IMR-90 (cell line): ENCODE measurements around the gene SPOCK3. TPM values are rescaled to one million over a fixed set of nuclear protein-coding genes. Genes with fewer than 3 reads are reported as not detected.

Source experiments
- ATAC-seq: fragments of 200-7000 bp; cut with Tn5 transposase; 2 replicates; pipeline ENCODE4 v1.9.1; 2020; ENCODE audit warnings: low read depth, mild to moderate bottlenecking, moderate library complexity
- BruUV-seq: library from RNA; stranded (reverse); fragments of 400-500 nt; replicated peaks from 2 replicates; lab custom pipeline; 2021; lab: Mats Ljungman, UMichigan
- CTCF ChIA-PET: fragments of 300-600 bp; formaldehyde crosslinking; extraction: SDS; loops from one replicate; lab custom pipeline; 2021; ENCODE audit warnings: antibody characterized with exemption; lab: Yijun Ruan, JAX
- POLR2A ChIA-PET: fragments of 300-600 bp; sonication (Branson Sonifier 250); formaldehyde crosslinking; loops from one replicate; lab custom pipeline; 2022; ENCODE audit warnings: antibody characterized with exemption; ENCODE audit not compliant: unreplicated experiment; lab: Charles Lee
- DNase-seq: peaks from one replicate; pipeline ENCODE4 v3.0.0; 2013
- H2AFZ ChIP-seq: replicated peaks from 2 replicates; pipeline ENCODE3; 2013; ENCODE audit warnings: low read length, mild to moderate bottlenecking; ENCODE audit not compliant: poor library complexity
- H2AK5ac ChIP-seq: 2 replicates; pipeline ENCODE4 v1.6.1; 2013; ENCODE audit warnings: low read depth, low read length, inconsistent platforms
- H2AK9ac ChIP-seq: replicated peaks from 2 replicates; pipeline ENCODE3; 2013; ENCODE audit warnings: mild to moderate bottlenecking, low read depth, low read length, moderate library complexity; ENCODE audit not compliant: poor library complexity
- H2BK120ac ChIP-seq: 2 replicates; pipeline ENCODE4 v1.6.1; 2013; ENCODE audit warnings: low read depth, low read length, inconsistent platforms
- H2BK15ac ChIP-seq: 3 replicates; pipeline ENCODE4 v1.6.1; 2013; ENCODE audit warnings: low read depth, low read length, inconsistent platforms
- H2BK20ac ChIP-seq: 2 replicates; pipeline ENCODE4 v1.6.1; 2013; ENCODE audit warnings: low read depth, mild to moderate bottlenecking, inconsistent platforms, low read length, moderate library complexity
- H2BK5ac ChIP-seq: 2 replicates; pipeline ENCODE4 v1.6.1; 2013; ENCODE audit warnings: mild to moderate bottlenecking, low read depth, low read length, inconsistent platforms; ENCODE audit not compliant: poor library complexity, severe bottlenecking
- H3K14ac ChIP-seq: replicated peaks from 2 replicates; pipeline ENCODE4 v1.6.1; 2013; ENCODE audit warnings: low read depth, low read length, inconsistent platforms
- H3K18ac ChIP-seq: 2 replicates; pipeline ENCODE4 v1.6.1; 2013; ENCODE audit warnings: low read depth, low read length, control low read depth
- H3K23ac ChIP-seq: 2 replicates; pipeline ENCODE4 v1.6.1; 2013; ENCODE audit warnings: low read depth, low read length, inconsistent platforms
- H3K27ac ChIP-seq: 2 replicates; pipeline ENCODE4 v1.5.1; 2013; ENCODE audit warnings: mild to moderate bottlenecking, control low read depth, low read length; ENCODE audit not compliant: insufficient read depth
- H3K27me3 ChIP-seq: 2 replicates; pipeline ENCODE4 v1.6.1; 2013; ENCODE audit warnings: low read length; ENCODE audit not compliant: control insufficient read depth, insufficient read depth
- H3K36me3 ChIP-seq: 2 replicates; pipeline ENCODE4 v1.6.1; 2013; ENCODE audit warnings: low read length, mixed read lengths; ENCODE audit not compliant: control insufficient read depth, insufficient read depth
- H3K4ac ChIP-seq: 2 replicates; pipeline ENCODE4 v1.6.1; 2013; ENCODE audit warnings: low read depth, low read length, inconsistent platforms
- H3K4me1 ChIP-seq: 2 replicates; pipeline ENCODE4 v1.6.1; 2013; ENCODE audit warnings: low read length, mixed read lengths; ENCODE audit not compliant: control insufficient read depth, insufficient read depth
- H3K4me2 ChIP-seq: 2 replicates; pipeline ENCODE4 v1.6.1; 2013; ENCODE audit warnings: low read depth, mild to moderate bottlenecking, control low read depth, low read length, moderate library complexity
- H3K4me3 ChIP-seq: 2 replicates; pipeline ENCODE4 v1.5.1; 2013; ENCODE audit warnings: low read depth, mild to moderate bottlenecking, control low read depth, low read length, moderate library complexity; ENCODE audit not compliant: insufficient read depth
- H3K56ac ChIP-seq: 2 replicates; pipeline ENCODE4 v1.6.1; 2013; ENCODE audit warnings: low read length, inconsistent platforms; ENCODE audit not compliant: insufficient read depth; ENCODE audit errors: extremely low read depth
- H3K79me1 ChIP-seq, 2 experiments: 2 replicates each; pipeline ENCODE4 v1.6.1; 2013; ENCODE audit warnings: low read length in 2 of 2, inconsistent platforms in 1 of 2, low read depth in 1 of 2
- H3K9ac ChIP-seq: 2 replicates; pipeline ENCODE4 v1.6.1; 2013; ENCODE audit warnings: low read depth, low read length, control low read depth
- H3K9me1 ChIP-seq: 2 replicates; pipeline ENCODE4 v1.6.1; 2013; ENCODE audit warnings: low read length, inconsistent platforms; ENCODE audit not compliant: insufficient read depth
- H3K9me3 ChIP-seq: 2 replicates; pipeline ENCODE4 v1.6.1; 2013; ENCODE audit warnings: low read length; ENCODE audit not compliant: control insufficient read depth, insufficient read depth
- H4K20me1 ChIP-seq: 2 replicates; pipeline ENCODE4 v1.6.1; 2013; ENCODE audit warnings: low read length, inconsistent platforms; ENCODE audit not compliant: insufficient read depth
- H4K5ac ChIP-seq: 2 replicates; pipeline ENCODE4 v1.6.1; 2013; ENCODE audit warnings: mild to moderate bottlenecking, low read depth, low read length, control low read depth
- H4K8ac ChIP-seq, 2 experiments: 2 replicates each; pipeline ENCODE4 v1.6.1; 2013; ENCODE audit warnings: low read depth in 2 of 2, low read length in 2 of 2, control low read depth in 1 of 2, inconsistent platforms in 1 of 2
- H4K91ac ChIP-seq: 2 replicates; pipeline ENCODE4 v1.6.1; 2013; ENCODE audit warnings: low read depth, low read length, inconsistent platforms; ENCODE audit not compliant: insufficient read depth
- BHLHE40 ChIP-seq: fragments of 150-350 bp; IDR thresholded peaks from 2 replicates; pipeline ENCODE4 v1.6.1; 2016; ENCODE audit warnings: mild to moderate bottlenecking, low read depth, low read length
- CEBPB ChIP-seq: IDR thresholded peaks from 2 replicates; pipeline ENCODE4 v1.6.1; 2012; ENCODE audit warnings: low read depth, low read length, improper control_type of control experiment
- CHD1 ChIP-seq: IDR thresholded peaks from 2 replicates; pipeline ENCODE4 v1.6.1; 2012; ENCODE audit warnings: low read depth, low read length, improper control_type of control experiment
- CTCF ChIP-seq: conservative IDR thresholded peaks from 2 replicates; pipeline ENCODE4 v1.5.1; 2012; ENCODE audit warnings: mild to moderate bottlenecking, low read depth, low read length, improper control_type of control experiment
- ELK1 ChIP-seq: fragments of 150-350 bp; IDR thresholded peaks from 2 replicates; pipeline ENCODE4 v1.6.1; 2016; ENCODE audit warnings: low read depth, mild to moderate bottlenecking, low read length, moderate library complexity, borderline replicate concordance
- FOS ChIP-seq: fragments of 150-350 bp; IDR thresholded peaks from 2 replicates; pipeline ENCODE4 v1.6.1; 2016; ENCODE audit warnings: low read depth, low read length
- MAFK ChIP-seq: IDR thresholded peaks from 2 replicates; pipeline ENCODE4 v1.6.1; 2012; ENCODE audit warnings: low read depth, low read length, improper control_type of control experiment
- MAZ ChIP-seq: IDR thresholded peaks from 2 replicates; pipeline ENCODE4 v1.6.1; 2012; ENCODE audit warnings: low read depth, mild to moderate bottlenecking, low read length, improper control_type of control experiment, moderate library complexity, borderline replicate concordance
- MXI1 ChIP-seq: IDR thresholded peaks from 2 replicates; pipeline ENCODE4 v1.6.1; 2012; ENCODE audit warnings: low read depth, mild to moderate bottlenecking, low read length, moderate library complexity, borderline replicate concordance
- NFE2L2 ChIP-seq: fragments of 150-350 bp; IDR thresholded peaks from 2 replicates; pipeline ENCODE4 v1.6.1; 2016; ENCODE audit warnings: low read depth, mild to moderate bottlenecking, low read length
- POLR2A ChIP-seq: IDR thresholded peaks from 2 replicates; pipeline ENCODE4 v1.6.1; 2012; ENCODE audit warnings: mild to moderate bottlenecking, low read depth, low read length
- RAD21 ChIP-seq: IDR thresholded peaks from 2 replicates; pipeline ENCODE4 v1.6.1; 2012; ENCODE audit warnings: low read length, improper control_type of control experiment
- RFX5 ChIP-seq: IDR thresholded peaks from 2 replicates; pipeline ENCODE4 v1.8.0; 2012; ENCODE audit warnings: low read depth, mild to moderate bottlenecking, low read length, moderate library complexity
- SMC3 ChIP-seq: fragments of 150-350 bp; IDR thresholded peaks from 2 replicates; pipeline ENCODE4 v1.6.1; 2016; ENCODE audit warnings: low read depth, mild to moderate bottlenecking, antibody characterized with exemption, low read length, moderate library complexity
- USF2 ChIP-seq: fragments of 150-350 bp; IDR thresholded peaks from 2 replicates; pipeline ENCODE4 v1.6.1; 2017; ENCODE audit warnings: mild to moderate bottlenecking, antibody characterized with exemption, low read length, low read depth
- WGBS, 2 experiments: methylation state at CpG; one replicate each; pipeline versions ENCODE4 v1.1.5 to v1.1.7; 2013; ENCODE audit warnings: missing lambda C conversion rate in 2 of 2; ENCODE audit not compliant: insufficient read length in 1 of 2; ENCODE audit errors: extremely low coverage in 2 of 2; 5-methylcytosine and 5-hydroxymethylcytosine counted together
- dilution Hi-C: fragments of 300-500 bp; cut with HindIII; formaldehyde crosslinking; loops from one replicate; pipeline ENCODE4 v1.14.3; 2018; ENCODE audit warnings: low sequenced_read_pairs; ENCODE audit not compliant: unreplicated experiment
- in situ Hi-C: fragments of 300-500 bp; cut with MboI; formaldehyde crosslinking; loops from 3 replicates; pipeline ENCODE4 v1.14.3; 2019; ENCODE audit warnings: low sequenced_read_pairs, inconsistent platforms, mixed read lengths
- intact Hi-C: fragments of 100-400 bp; cut with micrococcal nuclease; formaldehyde crosslinking; loops from 2 replicates; pipeline ENCODE4 v1.10.0; 2022
- polyA plus RNA-seq, 3 experiments: library from polyadenylated mRNA; depleted of rRNA; stranded (reverse); fragments of >200 nt; gene quantifications; 2 replicates each; pipeline ENCODE4 v1.2.3, GENCODE V29; 2012; ENCODE audit warnings: low replicate concordance in 1 of 3
- total RNA-seq: library from RNA; depleted of rRNA; stranded (reverse); fragments of >200 nt; gene quantifications from 2 replicates; pipeline ENCODE4 v1.2.3, GENCODE V29; 2012

Gene SPOCK3
- total and polyA plus RNA-seq, 2 of the 4 experiments (the other 2 are of a cell fraction) = not detected

- Histone ChIP-seq H3K23ac (no peak overlapping the region), H3K4me3 (no peak overlapping the region), H2BK120ac (no peak overlapping the region), H3K9me1 (no peaks in the 10 kb centered on the region), H3K9ac (no peak overlapping the region), H4K91ac (no peak overlapping the region), H3K4ac (no peak overlapping the region), H3K56ac (no peak overlapping the region), H2BK15ac (no peak overlapping the region), H3K9me3 (peaks cover 13% of the 10 kb centered on the region), H2BK5ac (no peak overlapping the region), H3K14ac (no peak overlapping the region), H3K27ac (no peak overlapping the region), H3K27me3 (no peaks in the 10 kb centered on the region), H3K36me3 (no peaks in the 10 kb centered on the region), H2AFZ (no peak overlapping the region), H3K18ac (no peak overlapping the region), H2AK5ac (no peak overlapping the region), H4K8ac (no peak overlapping the region), H3K4me2 (no peak overlapping the region), H3K4me1 (no peaks in the 10 kb centered on the region), H3K79me1 (no peaks in the 10 kb centered on the region), H4K20me1 (no peaks in the 10 kb centered on the region), H2BK20ac (no peak overlapping the region), H4K5ac (no peak overlapping the region), H2AK9ac (no peak overlapping the region)
- no TSS peak for BruUV-seq
- intact Hi-C loops (no loop called here), in situ Hi-C loops (no loop called here), dilution Hi-C loops (no loop called here)
- ChIA-PET POLR2A (no interaction called here), CTCF (no interaction called here)
- 48% methylated on average over 3 of the region's 3 CpGs; no CpG with 5 or more reads in 1 of the 2 experiments for WGBS, 2 experiments
- ATAC-seq (no peak), DNase-seq (no peak)
- TF ChIP-seq POLR2A (no peak), MAZ (no peak), CEBPB (no peak), CTCF (no peak), BHLHE40 (no peak), NFE2L2 (no peak), MXI1 (no peak), RFX5 (no peak), CHD1 (no peak), RAD21 (no peak), MAFK (no peak), SMC3 (no peak), ELK1 (no peak), USF2 (no peak), FOS (no peak)
Measured at GRCh38 chr4:166980419-166980818, 253.9 kb downstream of the SPOCK3 start.
